ENCODE measurements around the gene EXPH5. TPM values are rescaled to one million over a fixed set of nuclear protein-coding genes. Genes with fewer than 3 reads are reported as not detected.

EXPH5 gene
- total and polyA plus RNA-seq, 2 donors (not counting 1 experiment from before 2014, with no cell fraction given), result 0.12 to 0.37 TPM

DNA sequence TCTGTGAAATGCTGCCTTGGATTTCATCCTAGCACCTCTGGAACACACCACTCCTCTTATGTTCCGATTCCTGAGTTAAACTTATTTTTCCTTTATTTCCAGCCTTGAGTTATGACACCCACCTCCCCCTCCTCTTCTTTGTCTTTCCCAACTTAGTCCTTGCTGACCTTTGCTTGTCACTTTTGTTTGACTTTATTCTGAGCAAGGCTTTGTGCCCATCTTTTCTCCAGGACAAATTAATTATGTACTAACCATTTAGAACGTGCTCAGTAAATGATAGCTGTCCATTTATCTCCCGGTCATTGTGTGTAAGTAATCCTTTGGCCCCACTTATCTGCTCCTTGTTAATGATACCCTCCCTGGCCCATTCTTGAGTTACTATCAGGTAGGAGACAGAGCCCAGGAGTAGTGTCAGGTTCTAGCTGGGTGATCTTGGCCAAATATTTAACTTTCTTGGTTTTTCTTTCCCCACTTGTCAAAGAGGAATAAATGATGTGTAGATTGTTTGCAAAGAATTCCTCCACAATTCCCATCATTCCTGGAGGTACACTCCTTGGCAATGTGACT is 44.2 kb downstream of the EXPH5 start:
- H3K27ac Mint-ChIP-seq, result no peak overlapping the region
- H3K27ac ChIP-seq (ENCODE audit: low read length in 2 of 2), result no peak overlapping the region
- H3K4me2 ChIP-seq (replicated peaks; ENCODE audit: low read depth, low read length, poor library complexity, severe bottlenecking), result no peak overlapping the region
- peaks cover 14% of the 10 kb centered on the region for H3K27me3 Mint-ChIP-seq
- TF ChIP-seq EZH2 (IDR thresholded peaks at IDR 0.05; ENCODE audit: borderline replicate concordance, insufficient read depth, low read depth, low read length, poor library complexity, severe bottlenecking), result no peak
- TF ChIP-seq, protein P1, sequence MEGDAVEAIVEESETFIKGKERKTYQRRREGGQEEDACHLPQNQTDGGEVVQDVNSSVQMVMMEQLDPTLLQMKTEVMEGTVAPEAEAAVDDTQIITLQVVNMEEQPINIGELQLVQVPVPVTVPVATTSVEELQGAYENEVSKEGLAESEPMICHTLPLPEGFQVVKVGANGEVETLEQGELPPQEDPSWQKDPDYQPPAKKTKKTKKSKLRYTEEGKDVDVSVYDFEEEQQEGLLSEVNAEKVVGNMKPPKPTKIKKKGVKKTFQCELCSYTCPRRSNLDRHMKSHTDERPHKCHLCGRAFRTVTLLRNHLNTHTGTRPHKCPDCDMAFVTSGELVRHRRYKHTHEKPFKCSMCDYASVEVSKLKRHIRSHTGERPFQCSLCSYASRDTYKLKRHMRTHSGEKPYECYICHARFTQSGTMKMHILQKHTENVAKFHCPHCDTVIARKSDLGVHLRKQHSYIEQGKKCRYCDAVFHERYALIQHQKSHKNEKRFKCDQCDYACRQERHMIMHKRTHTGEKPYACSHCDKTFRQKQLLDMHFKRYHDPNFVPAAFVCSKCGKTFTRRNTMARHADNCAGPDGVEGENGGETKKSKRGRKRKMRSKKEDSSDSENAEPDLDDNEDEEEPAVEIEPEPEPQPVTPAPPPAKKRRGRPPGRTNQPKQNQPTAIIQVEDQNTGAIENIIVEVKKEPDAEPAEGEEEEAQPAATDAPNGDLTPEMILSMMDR (IDR thresholded peaks at IDR 0.05), result no peak
- CTCF ChIA-PET, result interaction anchor here (0.5 kb wide), 1 partner anchor 193 kb away, joined by 3 read pairs; no protein-coding TSS in a partner anchor
- H3K27me3 ChIP-seq (replicated peaks in 1 of 4; ENCODE audit: control extremely low read depth in 1 of 4, control insufficient read depth in 3 of 4, insufficient read depth in 4 of 4, low read length in 3 of 4), result no peaks in the 10 kb centered on the region
- POLR2A ChIA-PET, result no interaction called here
- DNase-seq (no peak), ATAC-seq (ENCODE audit: low read depth) (no peak)
- no peak overlapping the region for H3K4me3 Mint-ChIP-seq
- WGBS (ENCODE audit: insufficient coverage), result 100% methylated on average over 1 of the region's 3 CpGs
- no peaks in the 10 kb centered on the region for H3K9me3 ChIP-seq (ENCODE audit: control extremely low read depth in 1 of 3, control insufficient read depth in 2 of 3, insufficient read depth in 1 of 3, low read length in 2 of 3)
- intact Hi-C loops (cut with micrococcal nuclease), result no loop called here
- H2AFZ ChIP-seq (ENCODE audit: insufficient read depth, low read depth, low read length, poor library complexity, severe bottlenecking), result no peak overlapping the region
- H3K4me3 ChIP-seq (ENCODE audit: control extremely low read depth in 1 of 5, extremely low read depth in 1 of 5, insufficient read depth in 1 of 5, low read depth in 2 of 5, low read length in 4 of 5), result no peak overlapping the region
- H3K9ac ChIP-seq (ENCODE audit: low read length), result no peak overlapping the region
- H4K20me1 ChIP-seq (ENCODE audit: control insufficient read depth, insufficient read depth, low read length, poor library complexity, severe bottlenecking), result no peaks in the 10 kb centered on the region
- H3K4me1 Mint-ChIP-seq, result no peaks in the 10 kb centered on the region
- H3K4me1 ChIP-seq (ENCODE audit: control insufficient read depth in 2 of 2, insufficient read depth in 2 of 2, low read length in 2 of 2), result no peaks in the 10 kb centered on the region
- H3K79me2 ChIP-seq (ENCODE audit: control insufficient read depth, insufficient read depth, low read length), result no peaks in the 10 kb centered on the region
- H3K36me3 ChIP-seq (replicated peaks in 1 of 2; ENCODE audit: control extremely low read depth in 1 of 2, control insufficient read depth in 1 of 2, extremely low read depth in 1 of 2, insufficient read depth in 2 of 2, low read length in 1 of 2), result no peaks in the 10 kb centered on the region
- no peaks in the 10 kb centered on the region for H3K9me3 Mint-ChIP-seq (ENCODE audit: insufficient read depth)

DNA sequence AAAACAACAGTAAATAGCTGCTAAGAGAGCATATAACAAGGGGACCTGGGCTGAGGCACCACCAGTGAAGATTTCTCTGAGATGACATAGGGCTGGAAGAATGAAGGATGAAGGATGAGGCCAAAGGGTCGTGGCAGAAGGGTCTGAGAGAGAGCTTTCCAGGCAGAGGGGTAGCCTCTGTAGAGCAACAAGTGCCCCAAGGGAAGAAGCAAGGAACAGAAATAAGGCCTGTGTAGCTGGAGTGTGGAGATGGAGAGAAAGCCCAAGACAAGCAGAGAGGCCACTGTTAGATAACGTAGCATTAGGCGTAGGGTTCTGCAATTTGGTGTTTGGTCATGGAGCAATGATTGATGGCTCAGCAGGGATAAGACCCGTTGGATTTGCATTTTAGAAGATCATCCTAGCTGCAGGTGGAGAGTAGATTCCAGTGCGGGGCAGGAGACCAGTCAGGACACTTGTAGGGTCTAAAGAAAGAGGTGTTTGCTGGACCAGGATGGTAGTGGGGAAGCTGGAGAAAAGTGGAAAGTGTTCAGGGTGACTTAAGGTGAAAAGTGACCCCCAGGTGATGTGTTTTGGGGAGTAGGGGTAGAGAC is 47.6 kb downstream of the EXPH5 start:
- Histone ChIP-seq H3K4me2 (replicated peaks; ENCODE audit: low read depth, low read length, poor library complexity, severe bottlenecking) (no peak overlapping the region), H3K27ac (ENCODE audit: low read length in 2 of 2) (no peak overlapping the region), H3K9ac (ENCODE audit: low read length) (no peak overlapping the region), H3K9me3 (ENCODE audit: control extremely low read depth in 1 of 3, control insufficient read depth in 2 of 3, insufficient read depth in 1 of 3, low read length in 2 of 3) (no peaks in the 10 kb centered on the region), H3K79me2 (ENCODE audit: control insufficient read depth, insufficient read depth, low read length) (no peaks in the 10 kb centered on the region), H2AFZ (ENCODE audit: insufficient read depth, low read depth, low read length, poor library complexity, severe bottlenecking) (no peak overlapping the region), H3K4me3 (ENCODE audit: control extremely low read depth in 1 of 5, extremely low read depth in 1 of 5, insufficient read depth in 1 of 5, low read depth in 2 of 5, low read length in 4 of 5) (no peak overlapping the region), H3K36me3 (replicated peaks in 1 of 2; ENCODE audit: control extremely low read depth in 1 of 2, control insufficient read depth in 1 of 2, extremely low read depth in 1 of 2, insufficient read depth in 2 of 2, low read length in 1 of 2) (no peaks in the 10 kb centered on the region), H3K27me3 (replicated peaks in 1 of 4; ENCODE audit: control extremely low read depth in 1 of 4, control insufficient read depth in 3 of 4, insufficient read depth in 4 of 4, low read length in 3 of 4) (no peaks in the 10 kb centered on the region), H4K20me1 (ENCODE audit: control insufficient read depth, insufficient read depth, low read length, poor library complexity, severe bottlenecking) (no peaks in the 10 kb centered on the region), H3K4me1 (ENCODE audit: control insufficient read depth in 2 of 2, insufficient read depth in 2 of 2, low read length in 2 of 2) (no peaks in the 10 kb centered on the region)
- Mint-ChIP-seq H3K27ac (no peak overlapping the region), H3K9me3 (ENCODE audit: insufficient read depth) (no peaks in the 10 kb centered on the region), H3K27me3 (peaks cover 10% of the 10 kb centered on the region), H3K4me1 (no peaks in the 10 kb centered on the region), H3K4me3 (no peak overlapping the region)
- ChIA-PET CTCF (no interaction called here), POLR2A (no interaction called here)
- intact Hi-C loops (cut with micrococcal nuclease), result no loop called here
- no peak for DNase-seq
- 81% methylated on average over 5 of the region's 5 CpGs for WGBS (ENCODE audit: insufficient coverage)
- ATAC-seq (ENCODE audit: low read depth), result no peak
- TF ChIP-seq, protein P1 (IDR thresholded peaks at IDR 0.05), result no peak
- TF ChIP-seq EZH2 (IDR thresholded peaks at IDR 0.05; ENCODE audit: borderline replicate concordance, insufficient read depth, low read depth, low read length, poor library complexity, severe bottlenecking), result no peak
